CD14-positive monocyte (primary cell): Measurements from ENCODE around the gene GPC6. TPM values are rescaled to one million over a fixed set of nuclear protein-coding genes. Genes with fewer than 3 reads are reported as not detected.

Source experiments
- DNase-seq, 3 donors: peaks; one replicate each; pipeline ENCODE4 v3.0.0-alpha.2; 2011 to 2022
- H2AFZ ChIP-seq: 2 replicates; pipeline ENCODE4 v1.6.0; 2012; ENCODE audit warnings: mild to moderate bottlenecking, low read depth, low read length, inconsistent platforms; ENCODE audit not compliant: insufficient read depth, poor library complexity, severe bottlenecking
- H3K27ac ChIP-seq, 2 donors: 1 replicate in 1 of 2; 2 replicates in 1 of 2; pipeline ENCODE4 v1.5.1; 2012 to 2013; ENCODE audit warnings: low read length in 2 of 2, control low read depth in 1 of 2, inconsistent platforms in 1 of 2, low read depth in 1 of 2, mild to moderate bottlenecking in 1 of 2
- H3K27me3 ChIP-seq, 2 donors: one replicate each; pipeline versions ENCODE4 v1.6.0 to v1.6.1; 2011 to 2013; ENCODE audit warnings: low read length in 2 of 2; ENCODE audit not compliant: control insufficient read depth in 2 of 2, insufficient read depth in 2 of 2
- H3K36me3 ChIP-seq, 2 donors: replicated peaks in 1 of 2; 1 replicate in 1 of 2; 2 replicates in 1 of 2; pipeline versions ENCODE4 v1.5.1 to v1.6.1; 2012 to 2013; ENCODE audit warnings: low read length in 2 of 2, control low read depth in 1 of 2, inconsistent platforms in 1 of 2, mild to moderate bottlenecking in 1 of 2; ENCODE audit not compliant: insufficient read depth in 2 of 2, control insufficient read depth in 1 of 2
- H3K4me1 ChIP-seq, 2 donors: 1 replicate in 1 of 2; 2 replicates in 1 of 2; pipeline versions ENCODE4 v1.5.1 to v1.6.1; 2012 to 2013; ENCODE audit warnings: low read length in 2 of 2, control low read depth in 1 of 2, inconsistent platforms in 1 of 2, mild to moderate bottlenecking in 1 of 2, moderate library complexity in 1 of 2; ENCODE audit not compliant: insufficient read depth in 2 of 2, control insufficient read depth in 1 of 2
- H3K4me2 ChIP-seq: replicated peaks from 2 replicates; pipeline ENCODE3; 2012; ENCODE audit warnings: low read length, moderate library complexity, mild to moderate bottlenecking; ENCODE audit not compliant: poor library complexity, severe bottlenecking; ENCODE audit errors: extremely low read depth
- H3K4me3 ChIP-seq, 3 experiments: fragments of 200-600 bp in 1 of 3; sonication (generic) in 1 of 3; replicated peaks in 1 of 3; 1 replicate in 2 of 3; 2 replicates in 1 of 3; pipeline ENCODE4 v1.5.1; 2011 to 2013; ENCODE audit warnings: low read length in 3 of 3, mild to moderate bottlenecking in 3 of 3, control low read depth in 2 of 3, low read depth in 2 of 3, inconsistent platforms in 1 of 3, moderate library complexity in 1 of 3
- H3K79me2 ChIP-seq: 2 replicates; pipeline ENCODE4 v1.6.0; 2012; ENCODE audit warnings: mild to moderate bottlenecking, control low read depth, inconsistent platforms, low read length, moderate library complexity; ENCODE audit not compliant: insufficient read depth
- H3K9ac ChIP-seq: 2 replicates; pipeline ENCODE4 v1.6.0; 2017; ENCODE audit warnings: low read length, mild to moderate bottlenecking; ENCODE audit not compliant: insufficient read depth, poor library complexity, severe bottlenecking
- H3K9me3 ChIP-seq, 2 donors: replicated peaks in 1 of 2; 1 replicate in 1 of 2; 2 replicates in 1 of 2; pipeline versions ENCODE4 v1.5.1 to v1.6.1; 2012 to 2013; ENCODE audit warnings: low read length in 2 of 2, control low read depth in 1 of 2; ENCODE audit not compliant: control insufficient read depth in 1 of 2, insufficient read depth in 1 of 2
- H4K20me1 ChIP-seq: 2 replicates; pipeline ENCODE4 v1.6.0; 2012; ENCODE audit warnings: mild to moderate bottlenecking, low read length, control low read depth, moderate library complexity; ENCODE audit not compliant: insufficient read depth
- H3K27ac Mint-ChIP-seq, 7 donors: one replicate each; pipeline ENCODE4 v1.8.0; 2020; ENCODE audit warnings: mild to moderate bottlenecking in 7 of 7, mixed read lengths in 7 of 7, moderate library complexity in 6 of 7, inconsistent platforms in 2 of 7
- H3K27me3 Mint-ChIP-seq, 3 donors: one replicate each; pipeline ENCODE4 v1.8.0; 2021 to 2022; ENCODE audit warnings: low read depth in 3 of 3, mild to moderate bottlenecking in 3 of 3, mixed read lengths in 3 of 3, moderate library complexity in 3 of 3, inconsistent platforms in 1 of 3
- H3K36me3 Mint-ChIP-seq, 2 donors: one replicate each; pipeline ENCODE4 v1.8.0; 2020; ENCODE audit warnings: mixed read lengths in 2 of 2, inconsistent platforms in 1 of 2, mild to moderate bottlenecking in 1 of 2
- H3K4me1 Mint-ChIP-seq: one replicate; pipeline ENCODE4 v1.8.0; 2020; ENCODE audit warnings: mild to moderate bottlenecking, mixed read lengths
- H3K4me3 Mint-ChIP-seq, 2 donors: one replicate each; pipeline ENCODE4 v1.8.0; 2020; ENCODE audit warnings: mild to moderate bottlenecking in 2 of 2, mixed read lengths in 2 of 2, moderate library complexity in 1 of 2
- H3K9me3 Mint-ChIP-seq, 7 donors: one replicate each; pipeline ENCODE4 v1.8.0; 2020 to 2022; ENCODE audit warnings: mixed read lengths in 7 of 7, mild to moderate bottlenecking in 6 of 7, moderate library complexity in 6 of 7, inconsistent platforms in 2 of 7
- CTCF ChIP-seq: fragments of 200-600 bp; IDR thresholded peaks from one replicate; pipeline ENCODE4 v1.8.0; 2022; ENCODE audit warnings: antibody characterized with exemption, mild to moderate bottlenecking
- WGBS: methylation state at CpG from one replicate; pipeline ENCODE4 v1.1.5; 2013; ENCODE audit warnings: missing lambda C conversion rate; ENCODE audit not compliant: insufficient coverage; 5-methylcytosine and 5-hydroxymethylcytosine counted together
- intact Hi-C, 2 donors: fragments of 100-400 bp; cut with micrococcal nuclease; formaldehyde crosslinking; loops; one replicate each; pipeline versions ENCODE4 v1.15.0 to v1.15.1; 2023
- polyA plus RNA-seq, 3 donors: library from polyadenylated mRNA; depleted of rRNA in 1 of 3; unstranded in 2 of 3; stranded (reverse) in 1 of 3; fragments of 300-500 nt in 2 of 3; fragments of >200 nt in 1 of 3; fragmentation: Illumina TruSeq in 2 of 3; gene quantifications; 1 replicate in 2 of 3; 2 replicates in 1 of 3; pipeline ENCODE4 v1.2.3, GENCODE V29; 2012 to 2021

GPC6 gene
- polyA plus RNA-seq, 3 donors, result not detected

GRCh38 chr13:93228643-93228937, 2.0 kb downstream of the GPC6 start:
- peak overlapping the region in 1 of 3 experiments; percentile 45 for H3K4me3 ChIP-seq
- no peaks in the 10 kb centered on the region for H3K79me2 ChIP-seq
- H3K4me1 ChIP-seq, result peaks cover 0 to 18% of the 10 kb centered on the region in 2 donors
- H3K27me3 ChIP-seq, result peaks cover 38 to 45% of the 10 kb centered on the region in 2 donors
- intact Hi-C loops, result no loop called here
- H3K4me2 ChIP-seq, result peak overlapping the region; percentile 54
- no peaks in the 10 kb centered on the region for H3K36me3 ChIP-seq
- 0% methylated on average over 7 of the region's 9 CpGs for WGBS
- H3K9me3 ChIP-seq, result peaks cover 0 to 5% of the 10 kb centered on the region in 2 donors
- H3K4me1 Mint-ChIP-seq, result peaks cover 4% of the 10 kb centered on the region
- no peak overlapping the region for H3K27ac Mint-ChIP-seq
- no peaks in the 10 kb centered on the region for H4K20me1 ChIP-seq
- H3K27ac ChIP-seq, result no peak overlapping the region
- H3K27me3 Mint-ChIP-seq, result peaks cover 36 to 50% (median 43%) of the 10 kb centered on the region in 3 donors
- DNase-seq, result no peak
- peaks cover 0 to 5% of the 10 kb centered on the region in 2 donors for H3K36me3 Mint-ChIP-seq
- peak overlapping the region in 1 of 2 donors; percentile 74 for H3K4me3 Mint-ChIP-seq
- no peak overlapping the region for H3K9ac ChIP-seq
- TF ChIP-seq CTCF, result no peak
- no peak overlapping the region for H2AFZ ChIP-seq
- peaks cover 0 to 16% (median 14%) of the 10 kb centered on the region in 7 donors for H3K9me3 Mint-ChIP-seq

- Mint-ChIP-seq H3K9me3 (peaks cover 4 to 18% (median 12%) of the 10 kb centered on the region in 7 donors), H3K36me3 (peaks cover 0 to 5% of the 10 kb centered on the region in 2 donors), H3K27me3 (peaks cover 37 to 44% (median 44%) of the 10 kb centered on the region in 3 donors), H3K27ac (no peak overlapping the region), H3K4me3 (peak overlapping the region in 1 of 2 donors; percentile 59), H3K4me1 (peaks cover 4% of the 10 kb centered on the region)
- Histone ChIP-seq H3K4me1 (peaks cover 0 to 18% of the 10 kb centered on the region in 2 donors), H3K4me2 (no peak overlapping the region), H3K4me3 (no peak overlapping the region), H3K79me2 (no peaks in the 10 kb centered on the region), H3K36me3 (no peaks in the 10 kb centered on the region), H4K20me1 (no peaks in the 10 kb centered on the region), H2AFZ (no peak overlapping the region), H3K27ac (no peak overlapping the region), H3K9me3 (peaks cover 5% of the 10 kb centered on the region in 2 donors), H3K27me3 (peaks cover 36 to 45% of the 10 kb centered on the region in 2 donors), H3K9ac (no peak overlapping the region)
- DNase-seq, result no peak
- intact Hi-C loops, result no loop called here
- no peak for TF ChIP-seq CTCF
Measured at GRCh38 chr13:93230261-93230855, 3.8 kb downstream of the GPC6 start.
